Spleen (tissue), 11 donors: ENCODE results near the gene ART1. TPM values are rescaled to one million over a fixed set of nuclear protein-coding genes. Genes with fewer than 3 reads are reported as not detected.

ENCODE experiments used
- DNase-seq: peaks from one replicate; pipeline ENCODE4 v3.0.0-alpha.2; 2020
- H3K27ac ChIP-seq, 8 donors: fragments of 200-600 bp; sonication (generic) in 7 of 8; 1 replicate in 4 of 8; 2 replicates in 4 of 8; pipeline versions ENCODE4 v1.5.0 to v1.8.0; 2016 to 2021; ENCODE audit warnings: inconsistent platforms in 4 of 8, mild to moderate bottlenecking in 4 of 8, moderate library complexity in 1 of 8
- H3K27me3 ChIP-seq, 7 donors: fragments of 200-600 bp; sonication (generic) in 6 of 7; replicated peaks in 1 of 7; 1 replicate in 4 of 7; 2 replicates in 3 of 7; pipeline versions ENCODE4 v1.5.0 to v1.8.0; 2016 to 2021; ENCODE audit warnings: inconsistent platforms in 3 of 7, mild to moderate bottlenecking in 1 of 7
- H3K36me3 ChIP-seq, 6 donors: fragments of 200-600 bp; sonication (generic) in 5 of 6; 1 replicate in 4 of 6; 2 replicates in 2 of 6; pipeline versions ENCODE4 v1.5.0 to v1.8.0; 2016 to 2021; ENCODE audit warnings: inconsistent platforms in 2 of 6
- H3K4me1 ChIP-seq, 6 donors: fragments of 200-600 bp; sonication (generic) in 5 of 6; 1 replicate in 3 of 6; 2 replicates in 3 of 6; pipeline versions ENCODE4 v1.5.0 to v1.8.0; 2016 to 2021; ENCODE audit warnings: inconsistent platforms in 3 of 6
- H3K4me3 ChIP-seq, 8 donors: fragments of 200-600 bp; sonication (generic) in 7 of 8; 1 replicate in 4 of 8; 2 replicates in 4 of 8; pipeline versions ENCODE4 v1.5.0 to v1.8.0; 2016 to 2021; ENCODE audit warnings: inconsistent platforms in 4 of 8, mild to moderate bottlenecking in 4 of 8, moderate library complexity in 2 of 8
- H3K9me3 ChIP-seq, 8 donors: fragments of 200-600 bp; sonication (generic) in 7 of 8; 1 replicate in 4 of 8; 2 replicates in 4 of 8; pipeline versions ENCODE4 v1.5.0 to v1.8.0; 2016 to 2021; ENCODE audit warnings: inconsistent platforms in 4 of 8
- POLR2A ChIP-seq, 3 donors: fragments of 450-650 bp; IDR thresholded peaks; one replicate each; pipeline ENCODE4 v1.5.1; 2017; ENCODE audit warnings: antibody characterized with exemption in 3 of 3, mild to moderate bottlenecking in 1 of 3
- POLR2AphosphoS5 ChIP-seq, 3 donors: sonication (generic); formaldehyde crosslinking; IDR thresholded peaks; one replicate each; pipeline ENCODE4 v1.5.1; 2017; ENCODE audit warnings: antibody characterized with exemption in 3 of 3
- WGBS, 5 donors: extraction: QIAGEN DNeasy Blood & Tissue Kit in 3 of 5; methylation state at CpG; one replicate each; pipeline versions ENCODE4 v1.1.5 to v1.1.7; 2013 to 2018; 5-methylcytosine and 5-hydroxymethylcytosine counted together
- intact Hi-C: fragments of 100-400 bp; cut with DNase I; formaldehyde crosslinking; loops from one replicate; pipeline ENCODE4 v1.15.0; 2023; ENCODE audit warnings: low total_unique reads
- polyA plus RNA-seq, 3 donors: library from polyadenylated mRNA; stranded (reverse); fragments of 200-250 nt; gene quantifications; one replicate each; pipeline ENCODE4 v1.2.1, GENCODE V29; 2013
- small RNA-seq, 4 donors: library from RNA; depleted of rRNA; stranded (forward); fragments of <200 nt; gene quantifications; one replicate each; pipeline ENCODE3, GENCODE V24; 2016
- total RNA-seq, 7 donors: library from RNA; depleted of rRNA in 3 of 7; stranded (reverse); fragments of >200 nt in 3 of 7; fragmentation: NEBNext Ultra II Directional in 4 of 7; extraction: Animal tissue kit (Norgen Biotek cat#: 25700) in 4 of 7; gene quantifications; one replicate each; pipeline versions ENCODE4 v1.1.0 to v1.2.1, GENCODE V29; 2016 to 2021
- TF ChIP-seq, protein P1 (sequence below), 11 experiments: fragments of 200-600 bp in 7 of 11; fragments of 450-650 bp in 4 of 11; sonication (generic) in 4 of 11; IDR thresholded peaks in 8 of 11; conservative IDR thresholded peaks in 3 of 11; 1 replicate in 7 of 11; 2 replicates in 4 of 11; pipeline versions ENCODE4 v1.4.0 to v1.8.0; 2016 to 2021; ENCODE audit warnings: antibody characterized with exemption in 11 of 11, inconsistent platforms in 4 of 11, mild to moderate bottlenecking in 1 of 11
- donor health status: healthy with polysubstance abuse.
- donor health status: DM: no; HTN: no; CAD: no; lungs with moderate emphysema.
- donor health status: DM: no; HTN: no; CAD: no.
- donor health status: Bipolar disorder and iron deficiency.
- donor health status: healthy.
- donor health status: DM: no; HTN: no; CAD: no.
- donor health status: DM: yes; HTN: yes; CAD: no.

Gene ART1
- total and polyA plus RNA-seq, 10 donors, result not detected

DNA sequence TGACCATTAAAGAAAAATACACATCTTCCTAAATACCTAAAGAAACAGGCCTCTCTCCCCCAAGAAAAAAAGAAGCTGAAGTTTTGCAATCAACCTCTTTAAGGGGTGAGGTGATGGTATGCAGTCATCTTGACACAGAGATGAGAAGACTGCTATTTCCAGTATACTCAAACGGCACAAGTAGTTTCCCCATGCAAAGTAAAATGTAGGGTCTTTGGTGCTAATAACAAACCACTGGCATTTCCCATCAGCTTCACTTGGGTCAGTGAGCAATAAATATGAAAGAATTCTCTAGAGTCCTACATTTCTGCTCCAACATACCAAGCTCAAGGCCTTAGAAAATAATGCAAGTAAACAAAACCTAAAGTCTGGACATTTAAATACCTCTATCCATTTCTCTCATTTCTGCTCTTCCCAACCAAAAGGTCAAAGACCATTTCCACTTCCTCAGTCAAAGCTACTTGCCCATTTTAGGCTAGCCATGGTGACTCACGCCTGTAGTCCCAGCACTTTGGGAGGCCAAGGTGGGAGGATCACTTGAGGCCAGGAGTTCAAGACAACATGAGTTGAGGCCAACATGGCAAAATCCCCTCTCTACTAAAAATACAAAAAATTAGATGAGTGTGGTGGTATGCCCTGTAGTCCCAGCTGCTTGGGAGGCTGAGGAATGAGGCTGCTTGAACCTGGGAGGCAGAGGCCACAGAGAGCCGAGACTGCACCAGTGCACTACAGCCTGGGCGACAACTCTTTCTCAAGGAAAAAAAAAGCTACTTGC lies 65.7 kb downstream of the ART1 start:
- no peak overlapping the region for H3K27ac ChIP-seq
- WGBS, 5 donors, result 84 to 94% (median 90%) methylated on average over 4 of the region's 4 CpGs

DNA sequence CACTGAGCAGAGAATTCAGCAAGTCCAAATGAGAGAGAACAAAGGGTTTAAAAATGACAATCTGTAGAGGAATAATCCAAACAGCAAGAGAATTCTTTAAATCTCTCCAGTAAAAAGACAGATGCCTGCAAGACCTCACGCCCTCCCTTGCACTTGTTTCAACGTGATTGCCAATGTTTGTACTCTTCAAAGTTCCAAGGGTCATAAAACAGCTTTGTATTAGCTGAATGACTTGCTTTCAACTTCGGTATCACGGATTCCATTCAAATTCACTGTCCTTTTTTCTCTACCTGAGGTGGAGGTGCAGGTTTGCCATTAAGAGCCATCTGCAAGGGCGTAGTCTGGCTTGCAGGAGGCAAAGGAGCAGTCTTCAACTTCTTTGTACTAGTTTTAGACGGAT lies 67.3 kb downstream of the ART1 start:
- H3K27ac ChIP-seq, result no peak overlapping the region
- H3K4me1 ChIP-seq, result peaks cover 0 to 5% (median 0%) of the 10 kb centered on the region in 6 donors
- TF ChIP-seq, protein P1, sequence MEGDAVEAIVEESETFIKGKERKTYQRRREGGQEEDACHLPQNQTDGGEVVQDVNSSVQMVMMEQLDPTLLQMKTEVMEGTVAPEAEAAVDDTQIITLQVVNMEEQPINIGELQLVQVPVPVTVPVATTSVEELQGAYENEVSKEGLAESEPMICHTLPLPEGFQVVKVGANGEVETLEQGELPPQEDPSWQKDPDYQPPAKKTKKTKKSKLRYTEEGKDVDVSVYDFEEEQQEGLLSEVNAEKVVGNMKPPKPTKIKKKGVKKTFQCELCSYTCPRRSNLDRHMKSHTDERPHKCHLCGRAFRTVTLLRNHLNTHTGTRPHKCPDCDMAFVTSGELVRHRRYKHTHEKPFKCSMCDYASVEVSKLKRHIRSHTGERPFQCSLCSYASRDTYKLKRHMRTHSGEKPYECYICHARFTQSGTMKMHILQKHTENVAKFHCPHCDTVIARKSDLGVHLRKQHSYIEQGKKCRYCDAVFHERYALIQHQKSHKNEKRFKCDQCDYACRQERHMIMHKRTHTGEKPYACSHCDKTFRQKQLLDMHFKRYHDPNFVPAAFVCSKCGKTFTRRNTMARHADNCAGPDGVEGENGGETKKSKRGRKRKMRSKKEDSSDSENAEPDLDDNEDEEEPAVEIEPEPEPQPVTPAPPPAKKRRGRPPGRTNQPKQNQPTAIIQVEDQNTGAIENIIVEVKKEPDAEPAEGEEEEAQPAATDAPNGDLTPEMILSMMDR (IDR thresholded peaks at IDR 0.05 in 8 of 11, conservative IDR thresholded peaks at IDR 0.05 in 3 of 11), result no peak
- TF ChIP-seq POLR2AphosphoS5 (IDR thresholded peaks at IDR 0.05) (no peak), POLR2A (IDR thresholded peaks at IDR 0.05) (no peak)
- DNase-seq, result no peak
- intact Hi-C loops, result loop anchor here (10.0 kb wide), 1 partner anchor 63 kb away; no protein-coding TSS in a partner anchor
- H3K9me3 ChIP-seq, result no peaks in the 10 kb centered on the region
- H3K4me3 ChIP-seq, result no peak overlapping the region
- peaks cover 16 to 98% (median 87%) of the 10 kb centered on the region in 6 donors for H3K36me3 ChIP-seq
- 93 to 96% (median 94%) methylated on average over 6 of the region's 6 CpGs for WGBS, 5 donors
- no peaks in the 10 kb centered on the region for H3K27me3 ChIP-seq

More for the DNA sequence above, 65.7 kb downstream of the ART1 start:
- Histone ChIP-seq H3K4me3 (no peak overlapping the region), H3K9me3 (no peaks in the 10 kb centered on the region), H3K36me3 (peaks cover 11 to 98% (median 83%) of the 10 kb centered on the region in 6 donors), H3K4me1 (peaks cover 0 to 5% (median 0%) of the 10 kb centered on the region in 6 donors), H3K27me3 (no peaks in the 10 kb centered on the region)
- DNase-seq, result no peak
- TF ChIP-seq POLR2AphosphoS5 (IDR thresholded peaks at IDR 0.05) (no peak), POLR2A (IDR thresholded peaks at IDR 0.05) (no peak)
- TF ChIP-seq, protein P1 (IDR thresholded peaks at IDR 0.05 in 8 of 11, conservative IDR thresholded peaks at IDR 0.05 in 3 of 11), result no peak
- intact Hi-C loops, result loop anchor here (10.0 kb wide), 1 partner anchor 64 kb away; no protein-coding TSS in a partner anchor

Small RNA genes lying within 50 kb of the gene (small RNA-seq; reads per million reads assigned to genes)
- gene RF00019, result 0 reads per million in 4 donors

Other genes with a start within 250 kb of the ART1 start
- not detected for gene ART5, start 3.1 kb upstream of the ART1 start, total RNA-seq
- gene ART5, start 3.1 kb upstream of the ART1 start, polyA plus RNA-seq, result not detected
- 1 to 10 TPM; 1.5 to 5.0 (median 2.9) TPM for gene CHRNA10, start 26.3 kb downstream of the ART1 start, total RNA-seq
- 1 to 10 TPM in 2 of 3 donors, under 1 TPM in 1; 0.85 to 1.8 (median 1.7) TPM for gene CHRNA10, start 26.3 kb downstream of the ART1 start, polyA plus RNA-seq
- 100 to 1,000 TPM in 3 of 7 donors, 10 to 100 TPM in 4; 71.2 to 171 (median 99.7) TPM for gene NUP98, start 152.4 kb downstream of the ART1 start, total RNA-seq
- 10 to 100 TPM; 12.6 to 21.4 (median 16.9) TPM for gene NUP98, start 152.4 kb downstream of the ART1 start, polyA plus RNA-seq
- 10 to 100 TPM; 10.7 to 22.2 (median 13.3) TPM for gene PGAP2, start 163.4 kb downstream of the ART1 start, total RNA-seq
- 10 to 100 TPM; 14.9 to 19.7 (median 15.1) TPM for gene PGAP2, start 163.4 kb downstream of the ART1 start, polyA plus RNA-seq
- gene RHOG, start 195.8 kb downstream of the ART1 start, total RNA-seq, result 100 to 1,000 TPM; 144 to 256 (median 155) TPM
- gene RHOG, start 195.8 kb downstream of the ART1 start, polyA plus RNA-seq, result 100 to 1,000 TPM; 102 to 142 (median 107) TPM
- 10 to 100 TPM; 55.4 to 85.2 (median 65.0) TPM for gene STIM1, start 210.5 kb downstream of the ART1 start, total RNA-seq
- 10 to 100 TPM; 13.0 to 22.5 (median 16.3) TPM for gene STIM1, start 210.5 kb downstream of the ART1 start, polyA plus RNA-seq